ENCODE measurements around the gene DDX28. TPM values are rescaled to one million over a fixed set of nuclear protein-coding genes. Genes with fewer than 3 reads are reported as not detected.

Gene DDX28
- polyA plus RNA-seq, 3 donors, result 14.7 to 42.9 (median 27.7) TPM

- TF ChIP-seq CTCF (IDR thresholded peaks at IDR 0.05), result no peak
- H3K27me3 Mint-ChIP-seq (ENCODE audit: low read depth in 3 of 3), result peaks cover 0 to 4% (median 0%) of the 10 kb centered on the region in 3 donors
- Histone ChIP-seq H3K27ac (ENCODE audit: low read depth in 1 of 2, low read length in 2 of 2) (no peak overlapping the region), H3K79me2 (ENCODE audit: insufficient read depth, low read length) (no peaks in the 10 kb centered on the region), H3K9me3 (replicated peaks in 1 of 2; ENCODE audit: control insufficient read depth in 1 of 2, insufficient read depth in 1 of 2, low read length in 2 of 2) (no peaks in the 10 kb centered on the region), H3K9ac (ENCODE audit: insufficient read depth, low read length, poor library complexity, severe bottlenecking) (no peak overlapping the region), H3K4me1 (ENCODE audit: control insufficient read depth in 1 of 2, insufficient read depth in 2 of 2, low read length in 2 of 2) (peaks cover 31 to 32% of the 10 kb centered on the region in 2 donors), H4K20me1 (ENCODE audit: insufficient read depth, low read length) (no peaks in the 10 kb centered on the region), H3K4me2 (replicated peaks; ENCODE audit: extremely low read depth, low read length, poor library complexity, severe bottlenecking) (no peak overlapping the region), H3K27me3 (ENCODE audit: control insufficient read depth in 2 of 2, insufficient read depth in 2 of 2, low read length in 2 of 2) (no peaks in the 10 kb centered on the region), H2AFZ (ENCODE audit: insufficient read depth, low read depth, low read length, poor library complexity, severe bottlenecking) (no peak overlapping the region), H3K4me3 (replicated peaks in 1 of 3; ENCODE audit: low read depth in 2 of 3, low read length in 3 of 3) (no peak overlapping the region), H3K36me3 (replicated peaks in 1 of 2; ENCODE audit: control insufficient read depth in 1 of 2, insufficient read depth in 2 of 2, low read length in 2 of 2) (peaks cover 58 to 83% of the 10 kb centered on the region in 2 donors)
- H3K9me3 Mint-ChIP-seq, result no peaks in the 10 kb centered on the region
- DNase-seq, result no peak
- peaks cover 68 to 86% of the 10 kb centered on the region in 2 donors for H3K36me3 Mint-ChIP-seq
- no peak overlapping the region for H3K4me3 Mint-ChIP-seq
- intact Hi-C loops (cut with micrococcal nuclease), result loop anchor here in 1 of 2 donors (10.0 kb wide), 1 partner anchor 244 kb away; no protein-coding TSS in a partner anchor
- H3K27ac Mint-ChIP-seq, result no peak overlapping the region
- 100% methylated on average over 2 of the region's 9 CpGs for whole genome bisulfite sequencing (ENCODE audit: insufficient coverage)
- peaks cover 35% of the 10 kb centered on the region for H3K4me1 Mint-ChIP-seq
Observed at GRCh38 chr16:68068926-68069325, 45.9 kb upstream of the DDX28 start.

- H3K36me3 Mint-ChIP-seq, result peaks cover 54 to 77% of the 10 kb centered on the region in 2 donors
- H3K27ac ChIP-seq (ENCODE audit: low read depth in 1 of 2, low read length in 2 of 2), result peak overlapping the region in 1 of 2 donors; percentile 90
- no peak overlapping the region for H3K27ac Mint-ChIP-seq
- TF ChIP-seq CTCF (IDR thresholded peaks at IDR 0.05), result no peak
- intact Hi-C loops (cut with micrococcal nuclease), result loop anchor here in 1 of 2 donors (10.0 kb wide), 1 partner anchor 242 kb away; no protein-coding TSS in a partner anchor
- no peaks in the 10 kb centered on the region for H3K79me2 ChIP-seq (ENCODE audit: insufficient read depth, low read length)
- H3K36me3 ChIP-seq (replicated peaks in 1 of 2; ENCODE audit: control insufficient read depth in 1 of 2, insufficient read depth in 2 of 2, low read length in 2 of 2), result peaks cover 45 to 72% of the 10 kb centered on the region in 2 donors
- no peaks in the 10 kb centered on the region for H3K9me3 Mint-ChIP-seq
- H3K4me1 Mint-ChIP-seq, result peaks cover 51% of the 10 kb centered on the region
- H2AFZ ChIP-seq (ENCODE audit: insufficient read depth, low read depth, low read length, poor library complexity, severe bottlenecking), result no peak overlapping the region
- no peaks in the 10 kb centered on the region for H3K9me3 ChIP-seq (replicated peaks in 1 of 2; ENCODE audit: control insufficient read depth in 1 of 2, insufficient read depth in 1 of 2, low read length in 2 of 2)
- peaks cover 0 to 4% (median 0%) of the 10 kb centered on the region in 3 donors for H3K27me3 Mint-ChIP-seq (ENCODE audit: low read depth in 3 of 3)
- H3K4me1 ChIP-seq (ENCODE audit: control insufficient read depth in 1 of 2, insufficient read depth in 2 of 2, low read length in 2 of 2), result peaks cover 47 to 50% of the 10 kb centered on the region in 2 donors
- no peak overlapping the region for H3K4me2 ChIP-seq (replicated peaks; ENCODE audit: extremely low read depth, low read length, poor library complexity, severe bottlenecking)
- WGBS (ENCODE audit: insufficient coverage), result no CpG with 5 or more reads among the region's 1 CpG
- H4K20me1 ChIP-seq (ENCODE audit: insufficient read depth, low read length), result no peaks in the 10 kb centered on the region
- no peaks in the 10 kb centered on the region for H3K27me3 ChIP-seq (ENCODE audit: control insufficient read depth in 2 of 2, insufficient read depth in 2 of 2, low read length in 2 of 2)
- no peak overlapping the region for H3K4me3 ChIP-seq (replicated peaks in 1 of 3; ENCODE audit: low read depth in 2 of 3, low read length in 3 of 3)
- no peak for DNase-seq
- H3K4me3 Mint-ChIP-seq, result no peak overlapping the region
- no peak overlapping the region for H3K9ac ChIP-seq (ENCODE audit: insufficient read depth, low read length, poor library complexity, severe bottlenecking)
Observed at GRCh38 chr16:68066763-68067162, 43.7 kb upstream of the DDX28 start.

Data from CD14-positive monocyte (primary cell).